Peyer's patch (tissue), 4 donors: ENCODE measurements around the gene CLDN10.

Experiments used
- CTCF ChIP-seq, 6 experiments: fragments of 450-650 bp in 4 of 6; fragments of 200-600 bp in 2 of 6; sonication (generic) in 1 of 6; IDR thresholded peaks; one replicate each; pipeline ENCODE4 v1.5.1; 2017 to 2019; ENCODE audit warnings: antibody characterized with exemption in 6 of 6, mild to moderate bottlenecking in 3 of 6, moderate library complexity in 1 of 6
- POLR2A ChIP-seq, 2 donors: fragments of 450-650 bp; IDR thresholded peaks; one replicate each; pipeline ENCODE4 v1.5.1; 2017; ENCODE audit warnings: antibody characterized with exemption in 2 of 2, mild to moderate bottlenecking in 2 of 2, moderate library complexity in 2 of 2

- no peak for TF ChIP-seq CTCF (IDR thresholded peaks at IDR 0.05)
- no peak for TF ChIP-seq POLR2A (IDR thresholded peaks at IDR 0.05)
Observed at GRCh38 chr13:95512424-95512823, 40.1 kb upstream of the CLDN10 start.
